ENCODE measurements around the gene LRRC52.
"Not testable (repeated sequence)": the region's sequence is repeated elsewhere in the genome, so short reads cannot be mapped to it uniquely, and the experiment has no call there.

Gene LRRC52

DNA sequence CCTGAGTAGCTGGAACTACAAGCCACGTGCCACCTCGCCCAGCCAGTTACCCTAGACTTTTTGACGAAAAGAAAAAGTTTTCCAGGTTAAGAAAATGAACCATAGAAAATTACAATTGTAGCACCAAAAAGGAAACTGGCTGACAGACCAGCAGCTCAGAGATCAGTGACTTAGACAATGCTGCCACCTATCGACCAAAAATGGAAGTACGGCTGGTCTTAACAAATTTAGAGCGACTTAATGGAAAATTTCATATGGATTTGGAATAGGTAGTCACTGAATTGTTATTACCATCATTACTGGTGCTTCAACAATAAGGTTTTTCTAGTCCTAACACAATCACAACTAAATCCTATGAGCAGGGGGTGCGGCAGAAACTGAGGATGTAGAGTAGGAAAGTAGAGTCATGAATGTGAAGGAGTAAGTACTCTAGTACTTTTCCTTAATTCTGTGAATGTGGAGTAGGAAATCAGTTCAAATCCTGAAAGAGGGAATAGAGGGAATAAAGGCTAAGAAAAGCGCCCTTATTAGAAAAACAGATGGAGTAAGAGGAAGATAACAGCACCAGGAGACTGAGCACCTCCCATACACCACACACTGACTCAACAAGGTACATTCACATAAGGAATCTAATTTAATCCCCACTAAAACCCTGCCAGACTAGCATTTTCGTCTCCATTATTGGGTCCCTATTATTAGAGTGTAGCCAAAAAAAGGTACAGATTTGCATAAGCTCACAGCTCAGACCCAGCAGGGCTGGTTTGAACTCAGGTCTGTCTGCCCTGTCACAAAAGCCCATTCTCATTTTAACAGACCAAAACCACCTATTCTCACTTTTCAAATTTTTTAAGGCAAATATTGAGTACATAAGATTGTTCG lies 49.4 kb downstream of the LRRC52 start:
- H3K4me1 ChIP-seq (ENCODE audit: control insufficient read depth, low read depth, low read length), result peaks cover 3% of the 10 kb centered on the region
- H3K9me3 ChIP-seq (ENCODE audit: control insufficient read depth, low read depth, low read length), result no peaks in the 10 kb centered on the region
- H3K27me3 ChIP-seq (ENCODE audit: control insufficient read depth, insufficient read depth, low read length), result peaks cover 3% of the 10 kb centered on the region
- H3K36me3 ChIP-seq (ENCODE audit: control insufficient read depth, low read depth, low read length), result no peaks in the 10 kb centered on the region
- H3K27ac ChIP-seq (ENCODE audit: low read length), result no peak overlapping the region
- H3K4me3 ChIP-seq (ENCODE audit: low read length), result no peak overlapping the region
- no peak overlapping the region for H3K9ac ChIP-seq (ENCODE audit: low read length)

DNA sequence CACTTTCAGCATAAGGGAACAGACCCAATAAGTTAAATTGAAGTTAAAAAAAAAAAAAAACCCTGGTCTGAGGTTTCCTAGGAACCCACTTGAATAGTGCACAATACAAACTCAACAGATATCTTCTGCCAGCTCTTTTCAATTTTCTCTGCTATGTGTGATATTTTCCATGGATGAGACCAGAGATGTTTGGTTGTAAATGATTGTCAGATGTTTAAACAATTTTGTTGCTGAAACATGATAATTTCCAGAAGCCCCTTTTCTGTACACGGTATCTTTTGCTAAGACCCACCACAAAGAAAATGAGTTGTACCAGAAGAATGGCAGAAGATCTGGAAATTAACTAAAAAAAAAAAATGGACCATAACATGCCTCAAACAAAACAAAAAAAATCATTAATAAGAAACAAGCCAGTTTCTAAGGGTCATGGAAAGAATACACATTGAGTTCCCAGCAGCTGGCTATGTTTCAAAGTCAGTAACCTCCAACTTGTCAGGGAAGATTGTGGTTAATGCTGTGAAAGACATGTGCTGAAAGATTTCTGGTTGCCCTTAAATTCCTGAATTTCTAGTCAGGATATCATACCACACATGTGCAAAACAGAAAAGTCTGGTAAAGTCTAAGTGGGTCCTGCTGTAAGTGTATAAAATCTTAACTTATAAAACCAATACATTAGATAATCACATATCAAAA lies 51.6 kb downstream of the LRRC52 start:
- peaks cover 3% of the 10 kb centered on the region for H3K27me3 ChIP-seq (ENCODE audit: control insufficient read depth, insufficient read depth, low read length)
- H3K9ac ChIP-seq (ENCODE audit: low read length), result no peak overlapping the region
- H3K9me3 ChIP-seq (ENCODE audit: control insufficient read depth, low read depth, low read length), result no peaks in the 10 kb centered on the region
- H3K36me3 ChIP-seq (ENCODE audit: control insufficient read depth, low read depth, low read length), result no peaks in the 10 kb centered on the region
- no peak overlapping the region for H3K4me3 ChIP-seq (ENCODE audit: low read length)
- no peak overlapping the region for H3K27ac ChIP-seq (ENCODE audit: low read length)
- peaks cover 12% of the 10 kb centered on the region for H3K4me1 ChIP-seq (ENCODE audit: control insufficient read depth, low read depth, low read length)

DNA sequence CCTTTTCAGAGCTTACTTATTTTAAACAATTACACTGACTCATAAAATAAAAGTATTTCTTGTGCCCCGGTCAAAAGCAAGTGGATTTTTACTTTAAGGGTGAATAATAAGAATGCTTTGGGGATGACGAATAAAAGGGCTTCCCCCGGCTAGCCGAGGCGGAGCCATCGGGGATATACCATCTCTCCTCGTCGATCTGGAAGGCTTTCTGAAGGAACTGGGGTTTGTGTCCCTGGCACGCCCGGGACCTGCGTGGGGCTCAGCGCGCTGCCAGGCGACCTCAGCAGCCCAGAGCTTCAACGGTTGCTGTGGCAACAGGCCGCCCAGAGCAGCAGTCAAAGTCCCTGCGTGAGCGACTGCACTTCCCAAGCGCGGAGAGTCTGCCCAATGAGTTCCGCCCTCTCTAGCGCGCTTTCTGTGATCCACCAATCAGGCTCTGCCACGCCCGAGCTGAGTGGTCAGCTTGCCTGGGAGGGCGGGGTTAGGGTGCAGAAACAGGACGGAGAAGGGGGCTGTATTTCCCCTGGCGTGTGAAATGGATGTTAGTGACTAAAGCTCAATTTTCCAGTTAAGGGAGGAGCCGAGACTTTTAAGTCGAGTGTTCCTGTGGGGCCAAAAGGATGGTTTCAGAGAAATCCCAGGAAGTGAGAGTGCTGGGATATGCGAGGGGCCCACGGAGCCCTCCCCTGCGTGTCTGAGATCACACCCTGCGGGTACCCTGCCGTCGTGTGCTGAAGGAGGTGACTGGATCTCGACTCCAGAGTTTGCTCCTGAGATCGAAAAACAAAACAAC lies 54.3 kb downstream of the LRRC52 start:
- Histone ChIP-seq H3K27ac (ENCODE audit: low read length) (no peak overlapping the region), H3K4me1 (ENCODE audit: control insufficient read depth, low read depth, low read length) (peaks cover 12% of the 10 kb centered on the region), H3K9ac (ENCODE audit: low read length) (peak overlapping the region; percentile 69), H3K4me3 (ENCODE audit: low read length) (peak overlapping the region; percentile 77), H3K27me3 (ENCODE audit: control insufficient read depth, insufficient read depth, low read length) (peaks cover 3% of the 10 kb centered on the region), H3K9me3 (ENCODE audit: control insufficient read depth, low read depth, low read length) (no peaks in the 10 kb centered on the region), H3K36me3 (ENCODE audit: control insufficient read depth, low read depth, low read length) (no peaks in the 10 kb centered on the region)

DNA sequence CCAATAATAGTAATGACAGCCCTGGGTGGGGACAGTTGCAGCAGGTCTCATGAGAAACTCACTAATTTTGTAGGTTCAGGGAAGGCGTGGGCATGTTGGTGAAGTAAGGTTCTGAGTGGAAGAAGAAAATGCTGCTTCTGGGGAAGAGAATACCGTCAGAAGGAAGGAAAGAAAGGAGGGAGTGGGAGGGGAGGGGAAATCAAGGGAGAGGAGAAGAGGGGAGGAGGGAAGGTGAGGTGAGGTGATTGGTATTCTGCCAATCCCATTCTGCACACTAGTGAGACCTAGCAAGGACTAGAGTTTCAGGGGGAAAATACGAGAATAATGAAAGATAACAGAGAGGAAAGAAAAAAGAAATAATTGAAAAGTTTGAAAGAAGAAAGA lies 54.9 kb downstream of the LRRC52 start:
- no peak overlapping the region for H3K27ac ChIP-seq (ENCODE audit: low read length)
- peak overlapping the region; percentile 69 for H3K9ac ChIP-seq (ENCODE audit: low read length)
- peaks cover 3% of the 10 kb centered on the region for H3K27me3 ChIP-seq (ENCODE audit: control insufficient read depth, insufficient read depth, low read length)

DNA sequence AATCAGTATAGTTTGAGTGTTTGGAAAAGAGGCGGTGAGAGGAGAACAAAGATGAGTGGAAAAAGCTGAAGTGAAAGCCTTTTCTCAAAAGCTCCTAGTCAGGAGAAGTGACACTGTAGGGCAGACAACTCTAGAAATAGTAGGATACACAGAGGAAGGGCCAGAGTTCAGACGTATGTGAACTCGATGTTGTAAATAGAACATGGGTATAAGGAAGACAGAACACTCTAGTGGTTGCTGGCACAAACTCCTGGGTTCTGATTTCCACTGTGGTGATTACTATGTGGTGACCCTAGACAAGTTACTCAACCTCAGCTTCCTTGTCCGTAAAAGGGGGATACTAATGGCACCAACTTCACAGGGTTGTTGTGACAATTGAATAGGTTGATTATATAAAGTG lies 57.0 kb downstream of the LRRC52 start:
- Histone ChIP-seq H3K4me3 (ENCODE audit: low read length) (no peak overlapping the region), H3K27me3 (ENCODE audit: control insufficient read depth, insufficient read depth, low read length) (no peaks in the 10 kb centered on the region), H3K4me1 (ENCODE audit: control insufficient read depth, low read depth, low read length) (peaks cover 12% of the 10 kb centered on the region), H3K9me3 (ENCODE audit: control insufficient read depth, low read depth, low read length) (no peaks in the 10 kb centered on the region), H3K36me3 (ENCODE audit: control insufficient read depth, low read depth, low read length) (no peaks in the 10 kb centered on the region), H3K9ac (ENCODE audit: low read length) (no peak overlapping the region), H3K27ac (ENCODE audit: low read length) (no peak overlapping the region)

More for the DNA sequence above, 54.9 kb downstream of the LRRC52 start:
- Histone ChIP-seq H3K4me1 (ENCODE audit: control insufficient read depth, low read depth, low read length) (peaks cover 12% of the 10 kb centered on the region), H3K36me3 (ENCODE audit: control insufficient read depth, low read depth, low read length) (no peaks in the 10 kb centered on the region), H3K9me3 (ENCODE audit: control insufficient read depth, low read depth, low read length) (no peaks in the 10 kb centered on the region), H3K4me3 (ENCODE audit: low read length) (peak overlapping the region; percentile 77)

DNA sequence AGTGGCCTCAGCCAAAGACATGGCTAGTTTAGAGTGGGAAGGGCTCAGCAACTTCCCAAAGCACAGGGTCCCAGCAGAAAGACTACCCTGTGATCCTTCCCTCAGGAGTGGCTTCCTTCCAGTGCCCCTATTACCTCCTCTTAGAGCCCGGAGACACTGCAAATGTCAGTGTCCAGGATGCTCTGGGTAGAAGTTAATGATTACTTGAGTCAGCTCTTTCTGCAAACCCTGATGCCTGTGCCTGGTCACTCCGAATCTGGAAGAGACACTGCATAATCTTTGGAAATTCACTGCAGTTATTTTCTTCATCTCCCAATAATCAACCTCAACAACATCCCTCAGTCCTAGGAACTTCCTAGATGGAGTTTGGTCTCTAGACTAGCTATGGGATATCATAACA lies 60.0 kb downstream of the LRRC52 start:
- Histone ChIP-seq H3K27me3 (ENCODE audit: control insufficient read depth, insufficient read depth, low read length) (no peaks in the 10 kb centered on the region), H3K27ac (ENCODE audit: low read length) (no peak overlapping the region), H3K36me3 (ENCODE audit: control insufficient read depth, low read depth, low read length) (no peaks in the 10 kb centered on the region), H3K9me3 (ENCODE audit: control insufficient read depth, low read depth, low read length) (no peaks in the 10 kb centered on the region), H3K4me1 (ENCODE audit: control insufficient read depth, low read depth, low read length) (peaks cover 5% of the 10 kb centered on the region), H3K9ac (ENCODE audit: low read length) (no peak overlapping the region), H3K4me3 (ENCODE audit: low read length) (no peak overlapping the region)

DNA sequence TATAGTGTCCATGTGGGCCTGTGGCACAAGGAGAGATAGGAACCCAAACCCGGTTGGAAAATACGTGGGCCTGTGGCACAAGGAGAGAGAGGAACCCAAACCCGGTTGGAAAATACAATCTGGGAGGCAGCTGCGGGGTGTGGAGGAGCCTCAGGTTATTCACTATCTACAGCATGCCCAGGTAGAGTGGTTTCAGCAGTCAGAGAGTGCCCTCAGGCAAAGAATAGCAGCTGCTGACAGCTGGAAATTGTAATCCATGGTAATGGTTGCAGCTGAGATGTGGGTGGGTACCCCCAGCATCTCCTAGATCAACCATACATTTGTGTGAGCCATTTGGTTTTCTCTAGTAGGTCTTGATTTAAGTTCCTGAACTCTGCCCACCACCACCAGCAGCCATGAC lies 61.4 kb downstream of the LRRC52 start:
- no peaks in the 10 kb centered on the region for H3K4me1 ChIP-seq (ENCODE audit: control insufficient read depth, low read depth, low read length)
- no peaks in the 10 kb centered on the region for H3K36me3 ChIP-seq (ENCODE audit: control insufficient read depth, low read depth, low read length)
- H3K4me3 ChIP-seq (ENCODE audit: low read length), result no peak overlapping the region
- H3K9me3 ChIP-seq (ENCODE audit: control insufficient read depth, low read depth, low read length), result no peaks in the 10 kb centered on the region
- H3K9ac ChIP-seq (ENCODE audit: low read length), result no peak overlapping the region
- H3K27ac ChIP-seq (ENCODE audit: low read length), result no peak overlapping the region
- H3K27me3 ChIP-seq (ENCODE audit: control insufficient read depth, insufficient read depth, low read length), result no peaks in the 10 kb centered on the region

DNA sequence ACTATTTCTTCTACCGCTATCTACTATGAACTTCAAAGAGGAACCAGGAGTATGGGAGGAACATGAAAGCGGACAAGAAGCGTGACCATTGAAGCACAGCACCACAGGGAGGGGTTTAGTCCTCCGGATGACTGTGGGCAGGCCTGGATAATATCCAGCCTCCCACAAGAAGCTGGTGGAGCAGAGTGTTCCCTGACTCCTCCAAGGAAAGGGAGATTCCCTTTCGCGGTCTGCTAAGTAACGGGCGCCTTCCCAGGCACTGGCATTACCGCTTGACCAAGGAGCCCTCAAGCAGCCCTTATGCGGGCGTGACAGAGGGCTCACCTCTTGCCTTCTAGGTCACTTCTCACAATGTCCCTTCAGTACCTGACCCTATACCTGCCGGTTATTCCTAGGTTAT lies 62.9 kb downstream of the LRRC52 start:
- H3K4me3 ChIP-seq (ENCODE audit: low read length); H3K4me1 ChIP-seq (ENCODE audit: control insufficient read depth, low read depth, low read length); H3K36me3 ChIP-seq (ENCODE audit: control insufficient read depth, low read depth, low read length); H3K27ac ChIP-seq (ENCODE audit: low read length); H3K27me3 ChIP-seq (ENCODE audit: control insufficient read depth, insufficient read depth, low read length); H3K9ac ChIP-seq (ENCODE audit: low read length); H3K9me3 ChIP-seq (ENCODE audit: control insufficient read depth, low read depth, low read length): not testable (repeated sequence)

DNA sequence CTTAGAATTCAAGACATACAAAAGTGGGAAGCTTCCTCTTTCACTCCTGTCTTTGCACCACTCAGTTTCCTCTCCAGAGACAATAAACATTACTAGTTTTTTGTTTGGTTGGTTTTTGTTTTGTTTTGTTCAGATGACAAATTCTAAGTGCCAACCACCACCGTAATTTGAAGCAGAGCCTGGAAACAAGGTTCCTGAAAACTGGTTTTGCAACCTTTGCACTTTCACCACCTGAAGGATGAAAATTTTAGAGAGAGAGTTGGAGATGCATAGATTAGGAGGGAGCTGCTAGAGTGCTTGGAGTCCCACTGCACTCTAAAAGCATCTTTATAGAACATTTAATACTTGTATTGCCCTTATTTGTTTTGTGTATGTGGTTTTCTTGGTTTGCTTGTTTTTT lies 67.1 kb downstream of the LRRC52 start:
- H3K9me3 ChIP-seq (ENCODE audit: control insufficient read depth, low read depth, low read length), result peaks cover 4% of the 10 kb centered on the region
- H3K9ac ChIP-seq (ENCODE audit: low read length), result no peak overlapping the region
- H3K36me3 ChIP-seq (ENCODE audit: control insufficient read depth, low read depth, low read length), result no peaks in the 10 kb centered on the region
- H3K4me3 ChIP-seq (ENCODE audit: low read length), result no peak overlapping the region
- H3K27ac ChIP-seq (ENCODE audit: low read length), result no peak overlapping the region
- no peaks in the 10 kb centered on the region for H3K27me3 ChIP-seq (ENCODE audit: control insufficient read depth, insufficient read depth, low read length)
- H3K4me1 ChIP-seq (ENCODE audit: control insufficient read depth, low read depth, low read length), result no peaks in the 10 kb centered on the region

DNA sequence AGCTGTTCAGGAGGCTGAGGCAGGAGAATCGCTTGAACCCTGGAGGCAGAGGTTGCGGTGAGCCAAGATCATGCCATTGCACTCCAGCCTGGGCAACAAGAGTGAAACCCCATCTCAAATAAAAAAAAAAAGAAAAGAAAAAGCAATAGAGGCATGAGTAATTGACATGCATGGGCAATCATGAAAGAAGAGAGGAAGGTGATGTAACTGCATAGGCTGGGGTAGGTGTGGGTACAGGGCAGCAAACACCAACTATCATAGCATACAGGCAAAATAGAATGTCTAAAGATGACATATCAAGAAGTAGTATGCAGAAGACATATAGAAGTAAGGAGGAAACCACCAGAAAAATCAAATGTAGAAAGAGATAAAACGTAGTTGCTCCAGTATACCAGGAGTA lies 68.3 kb downstream of the LRRC52 start:
- Histone ChIP-seq H3K9me3 (ENCODE audit: control insufficient read depth, low read depth, low read length) (peaks cover 4% of the 10 kb centered on the region), H3K4me3 (ENCODE audit: low read length) (no peak overlapping the region), H3K4me1 (ENCODE audit: control insufficient read depth, low read depth, low read length) (peaks cover 10% of the 10 kb centered on the region), H3K27ac (ENCODE audit: low read length) (no peak overlapping the region), H3K36me3 (ENCODE audit: control insufficient read depth, low read depth, low read length) (no peaks in the 10 kb centered on the region), H3K27me3 (ENCODE audit: control insufficient read depth, insufficient read depth, low read length) (no peaks in the 10 kb centered on the region), H3K9ac (ENCODE audit: low read length) (no peak overlapping the region)
